ENCODE measurements around the gene THAP8. TPM values are rescaled to one million over a fixed set of nuclear protein-coding genes. Genes with fewer than 3 reads are reported as not detected.

THAP8 gene
- 7.6 TPM for polyA plus RNA-seq (2013, experiment 1 of 2; ENCODE audit: insufficient read length)
- 10.6 TPM for polyA plus RNA-seq (2013, experiment 2 of 2; ENCODE audit: insufficient read length)

- peak; percentile 99 for DNase-seq
Observed at GRCh38 chr19:36054119-36054732, at the start of gene THAP8. Gene THAP8 (minus strand): TSS chr19:36054285. CDS start chr19:36054217, 68 bp downstream.

GRCh38 chr19:36103040-36103626 lies 49.0 kb upstream of the THAP8 start:
- no peak for DNase-seq

- DNase-seq = no peak
Observed at GRCh38 chr19:36101550-36102327, 47.7 kb upstream of the THAP8 start.

- DNase-seq = no peak
Observed at GRCh38 chr19:36100476-36100875, 46.4 kb upstream of the THAP8 start.

GRCh38 chr19:36099166-36099785 lies 45.2 kb upstream of the THAP8 start:
- no peak for DNase-seq

GRCh38 chr19:36097036-36097435 lies 43.0 kb upstream of the THAP8 start:
- no peak for DNase-seq

GRCh38 chr19:36093687-36094086 lies 39.6 kb upstream of the THAP8 start:
- DNase-seq = no peak

GRCh38 chr19:36093146-36093662 lies 39.1 kb upstream of the THAP8 start:
- no peak for DNase-seq

- DNase-seq = no peak
Observed at GRCh38 chr19:36092566-36092965, 38.5 kb upstream of the THAP8 start.

- no peak for DNase-seq
Observed at GRCh38 chr19:36090910-36091695, 37.0 kb upstream of the THAP8 start.

- no peak for DNase-seq
Observed at GRCh38 chr19:36089847-36090246, 35.8 kb upstream of the THAP8 start.

- no peak for DNase-seq
Observed at GRCh38 chr19:36086326-36086725, 32.2 kb upstream of the THAP8 start.

- no peak for DNase-seq
Observed at GRCh38 chr19:36084231-36085009, 30.3 kb upstream of the THAP8 start.

- DNase-seq = no peak
Observed at GRCh38 chr19:36082916-36083315, 28.8 kb upstream of the THAP8 start.

GRCh38 chr19:36081894-36082293 lies 27.8 kb upstream of the THAP8 start:
- no peak for DNase-seq

- no peak for DNase-seq
Observed at GRCh38 chr19:36081385-36081784, 27.3 kb upstream of the THAP8 start.

- no peak for DNase-seq
Observed at GRCh38 chr19:36079389-36079945, 25.4 kb upstream of the THAP8 start.

GRCh38 chr19:36073121-36073876 lies 19.2 kb upstream of the THAP8 start:
- no peak for DNase-seq

- DNase-seq = no peak
Observed at GRCh38 chr19:36072081-36072480, 18.0 kb upstream of the THAP8 start.
